GM12872 (cell line): ENCODE measurements around the gene CHN1.

Experiments used
- CTCF ChIP-seq: IDR thresholded peaks from 3 replicates; pipeline ENCODE4 v1.5.1; 2011; ENCODE audit warnings: low read depth, mild to moderate bottlenecking, low read length, moderate library complexity; ENCODE audit not compliant: insufficient read depth

Gene CHN1

GRCh38 chr2:174897286-174897685 lies 107.9 kb downstream of the CHN1 start:
- no peak for TF ChIP-seq CTCF

DNA sequence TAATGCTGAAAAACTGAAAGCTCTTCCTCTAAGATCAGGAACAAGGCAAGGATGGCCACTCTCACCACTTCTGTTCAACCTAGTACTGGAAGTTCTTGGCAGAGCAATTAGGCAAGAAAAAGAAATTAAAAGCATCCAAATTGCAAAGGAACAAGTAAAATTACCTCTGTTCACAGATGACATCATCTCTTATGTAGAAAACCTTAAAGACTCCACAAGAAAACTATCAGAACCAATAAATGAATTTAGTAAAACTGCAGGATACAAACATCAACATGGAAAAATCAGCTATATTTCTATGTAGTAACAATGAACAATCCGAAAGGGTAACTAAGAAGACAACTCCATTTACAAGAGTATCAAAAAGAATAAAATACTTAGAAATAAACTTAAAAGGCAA lies 112.2 kb downstream of the CHN1 start:
- no peak for TF ChIP-seq CTCF

DNA sequence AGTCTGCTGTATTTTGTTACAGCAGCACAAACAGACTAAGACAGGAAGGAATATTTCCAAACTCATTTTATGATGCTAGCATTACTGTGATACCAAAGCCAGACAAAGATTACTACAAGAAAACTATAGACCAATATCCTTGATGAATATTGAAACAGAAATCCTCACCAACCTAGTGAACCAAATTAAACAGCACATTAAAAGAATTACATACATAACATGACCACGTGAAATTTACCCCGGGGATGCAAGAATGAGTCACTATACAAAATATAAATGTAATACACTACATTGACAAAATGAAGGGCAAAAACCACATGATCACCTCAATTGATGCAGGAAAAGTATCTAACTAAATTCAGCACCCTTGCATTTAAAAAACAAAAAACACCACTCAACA lies 112.6 kb downstream of the CHN1 start:
- no peak for TF ChIP-seq CTCF

DNA sequence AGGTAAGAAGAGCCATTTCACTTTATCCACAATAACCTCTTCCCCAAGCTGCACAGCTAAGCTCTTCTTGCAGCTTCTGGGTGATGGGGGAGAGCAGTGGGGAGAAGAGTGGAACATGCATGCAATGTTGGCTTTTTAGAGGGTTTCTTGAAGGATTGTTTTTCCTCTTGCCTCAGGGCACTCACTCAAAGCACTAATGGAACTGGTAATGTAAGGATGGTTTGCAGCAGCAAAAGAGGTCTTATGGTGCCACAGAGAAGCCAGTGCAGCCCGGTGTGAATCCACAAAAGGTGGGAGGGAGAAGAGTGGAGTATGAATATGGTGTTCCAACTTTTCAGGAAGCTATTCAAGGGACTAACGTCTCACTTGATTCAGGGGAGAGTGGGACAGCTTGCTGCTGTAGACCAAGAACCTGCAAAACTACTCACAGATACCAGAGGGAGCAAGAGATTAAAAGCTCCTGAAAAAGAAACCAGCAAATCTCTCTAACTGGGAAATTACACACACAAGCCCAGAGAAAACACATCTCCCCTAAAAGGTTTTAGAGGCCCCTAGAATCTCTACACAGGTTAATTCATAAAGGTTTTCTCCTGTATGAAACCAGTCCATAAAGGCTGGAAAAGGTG lies 116.4 kb downstream of the CHN1 start:
- TF ChIP-seq CTCF = no peak

- TF ChIP-seq CTCF = no peak
These were observed 117.0 kb downstream of the CHN1 start for GRCh38 chr2:174888146-174888545.

DNA sequence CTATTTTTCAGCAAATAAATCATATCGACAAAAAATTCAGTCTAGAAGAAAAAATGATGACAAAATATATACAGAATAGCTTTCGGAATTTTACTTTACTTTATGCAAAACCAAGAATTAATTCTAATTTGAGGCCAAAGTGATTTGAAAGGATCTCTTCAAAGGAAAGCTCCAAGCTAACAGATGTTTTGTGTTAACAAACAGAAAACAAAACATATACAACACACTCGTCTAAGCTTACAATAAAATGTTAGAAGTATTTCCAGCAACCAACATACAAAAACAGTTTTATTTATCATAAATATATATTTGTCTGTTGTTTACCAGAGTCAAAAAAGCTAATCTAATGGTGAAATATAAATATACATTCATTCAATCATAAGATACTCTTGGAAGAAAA lies 122.8 kb downstream of the CHN1 start:
- TF ChIP-seq CTCF = no peak

- TF ChIP-seq CTCF = no peak
These were observed 123.5 kb downstream of the CHN1 start for GRCh38 chr2:174881678-174882077.

- TF ChIP-seq CTCF = no peak
These were observed 126.5 kb downstream of the CHN1 start for GRCh38 chr2:174878537-174879147.
